ENCODE measurements around the gene SLC38A3.

Gene SLC38A3

GRCh38 chr3:50254577-50255250 lies 49.6 kb downstream of the SLC38A3 start:
- peaks cover 36% of the 10 kb centered on the region for H3K79me2 ChIP-seq
- H2AFZ ChIP-seq = no peak overlapping the region
- no peaks in the 10 kb centered on the region for H3K9me3 ChIP-seq (ENCODE audit: control insufficient read depth, low read length)
- no peak for TF ChIP-seq CTCF (IDR thresholded peaks at IDR 0.05)
- no peak overlapping the region for H3K4me2 ChIP-seq (ENCODE audit: low read length)
- H3K4me3 ChIP-seq (ENCODE audit: low read depth, low read length) = no peak overlapping the region
- H3K27ac ChIP-seq = peak overlapping the region; percentile 55
- H3K9ac ChIP-seq = no peak overlapping the region
- no peaks in the 10 kb centered on the region for H3K36me3 ChIP-seq (ENCODE audit: control insufficient read depth, insufficient read depth, low read length)
- H3K27me3 ChIP-seq (ENCODE audit: control insufficient read depth, insufficient read depth, low read length) = no peaks in the 10 kb centered on the region
- H3K4me1 ChIP-seq = peaks cover 18% of the 10 kb centered on the region

- Histone ChIP-seq H2AFZ (no peak overlapping the region), H3K27me3 (ENCODE audit: control insufficient read depth, insufficient read depth, low read length) (no peaks in the 10 kb centered on the region), H3K9me3 (ENCODE audit: control insufficient read depth, low read length) (no peaks in the 10 kb centered on the region), H3K4me1 (peaks cover 16% of the 10 kb centered on the region), H3K4me2 (ENCODE audit: low read length) (no peak overlapping the region), H3K9ac (no peak overlapping the region), H3K27ac (peak overlapping the region; percentile 42), H3K36me3 (ENCODE audit: control insufficient read depth, insufficient read depth, low read length) (no peaks in the 10 kb centered on the region), H3K4me3 (ENCODE audit: low read depth, low read length) (no peak overlapping the region), H3K79me2 (peaks cover 30% of the 10 kb centered on the region)
- TF ChIP-seq CTCF (IDR thresholded peaks at IDR 0.05) = no peak
These were observed 50.2 kb downstream of the SLC38A3 start for GRCh38 chr3:50255251-50255615.

- H3K27ac ChIP-seq = no peak overlapping the region
- peaks cover 18% of the 10 kb centered on the region for H3K4me1 ChIP-seq
- no peak overlapping the region for H3K9ac ChIP-seq
- H3K4me2 ChIP-seq (ENCODE audit: low read length) = no peak overlapping the region
- H3K36me3 ChIP-seq (ENCODE audit: control insufficient read depth, insufficient read depth, low read length) = no peaks in the 10 kb centered on the region
- H3K4me3 ChIP-seq (ENCODE audit: low read depth, low read length) = no peak overlapping the region
- no peak overlapping the region for H2AFZ ChIP-seq
- peaks cover 12% of the 10 kb centered on the region for H3K79me2 ChIP-seq
- H3K9me3 ChIP-seq (ENCODE audit: control insufficient read depth, low read length) = no peaks in the 10 kb centered on the region
- peak; percentile 32 for TF ChIP-seq CTCF (IDR thresholded peaks at IDR 0.05)
- H3K27me3 ChIP-seq (ENCODE audit: control insufficient read depth, insufficient read depth, low read length) = no peaks in the 10 kb centered on the region
These were observed 52.2 kb downstream of the SLC38A3 start for GRCh38 chr3:50256978-50257890.

- TF ChIP-seq CTCF (IDR thresholded peaks at IDR 0.05) = no peak
- H3K36me3 ChIP-seq (ENCODE audit: control insufficient read depth, insufficient read depth, low read length) = no peaks in the 10 kb centered on the region
- no peak overlapping the region for H3K4me3 ChIP-seq (ENCODE audit: low read depth, low read length)
- no peaks in the 10 kb centered on the region for H3K9me3 ChIP-seq (ENCODE audit: control insufficient read depth, low read length)
- no peak overlapping the region for H3K4me2 ChIP-seq (ENCODE audit: low read length)
- no peak overlapping the region for H2AFZ ChIP-seq
- no peak overlapping the region for H3K27ac ChIP-seq
- H3K79me2 ChIP-seq = peaks cover 3% of the 10 kb centered on the region
- H3K27me3 ChIP-seq (ENCODE audit: control insufficient read depth, insufficient read depth, low read length) = no peaks in the 10 kb centered on the region
- no peak overlapping the region for H3K9ac ChIP-seq
- H3K4me1 ChIP-seq = peaks cover 18% of the 10 kb centered on the region
These were observed 53.1 kb downstream of the SLC38A3 start for GRCh38 chr3:50258029-50258680.
